Placental epithelial cell (primary cell): ENCODE results near the gene PDE1A. TPM values are rescaled to one million over a fixed set of nuclear protein-coding genes. Genes with fewer than 3 reads are reported as not detected.

Source experiments
- small RNA-seq: library from RNA; depleted of rRNA; stranded (forward); fragments of <200 nt; gene quantifications from one replicate; pipeline ENCODE3, GENCODE V24; 2012
- total RNA-seq: library from RNA; depleted of rRNA; stranded (reverse); fragments of >200 nt; gene quantifications from 2 replicates; pipeline ENCODE4 v1.2.3, GENCODE V29; 2012

Gene PDE1A
- total RNA-seq = 0.39 and 0.43 TPM in 2 replicates

DNA sequence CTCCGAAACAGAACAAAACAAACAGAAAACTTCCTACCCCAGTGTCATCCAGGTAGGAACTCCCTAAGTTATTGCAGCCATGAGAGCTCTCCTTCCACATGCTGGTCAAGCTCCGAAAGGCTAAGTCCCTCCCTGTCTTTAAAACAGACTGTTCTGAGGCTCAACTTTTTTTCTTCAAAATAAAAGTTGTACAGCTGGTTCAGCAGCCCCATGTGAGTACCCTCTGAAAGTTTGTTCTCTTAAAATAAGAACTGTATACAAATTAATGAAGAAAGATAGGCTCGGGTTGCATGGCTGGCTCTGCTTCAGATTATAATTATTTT is at the start of gene PDE1A:
TSS of gene PDE1A (minus strand) at position 119 of the 323 bp plus-strand sequence.

Small RNA genes lying within 50 kb of the gene (small RNA-seq; reads per million reads assigned to genes)
- not detected for gene RN7SL267P
